SK-N-SH (cell line): ENCODE measurements around the gene AZU1.

ENCODE experiments used
- CTCF ChIP-seq: fragments of 200-600 bp; sonication (generic); IDR thresholded peaks from 2 replicates; pipeline ENCODE4 v1.6.1; 2017; ENCODE audit warnings: antibody characterized with exemption, mild to moderate bottlenecking, moderate library complexity
- EP300 ChIP-seq, 2 experiments: IDR thresholded peaks; 2 replicates each; pipeline versions ENCODE4 v1.4.0 to v1.6.1; 2012; ENCODE audit warnings: borderline replicate concordance in 1 of 2, low read depth in 1 of 2, low read length in 1 of 2
- EZH2phosphoT487 ChIP-seq: fragments of 200-600 bp; sonication (generic); IDR thresholded peaks from 2 replicates; pipeline ENCODE4 v1.6.1; 2017; ENCODE audit warnings: low read depth, mixed run types, mild to moderate bottlenecking, antibody characterized with exemption, moderate library complexity, borderline replicate concordance
- FOXJ3 ChIP-seq: sonication (generic); formaldehyde crosslinking; IDR thresholded peaks from 2 replicates; pipeline ENCODE4 v1.5.1; 2020; ENCODE audit warnings: mild to moderate bottlenecking, missing genetic modification reagents
- JUND ChIP-seq: IDR thresholded peaks from 2 replicates; pipeline ENCODE4 v1.4.0; 2012
- MEF2A ChIP-seq: IDR thresholded peaks from 2 replicates; pipeline ENCODE4 v1.4.0; 2012; ENCODE audit warnings: low read depth, borderline replicate concordance
- MXI1 ChIP-seq: IDR thresholded peaks from 2 replicates; pipeline ENCODE4 v1.6.1; 2012; ENCODE audit warnings: mild to moderate bottlenecking, low read depth, low read length, improper control_type of control experiment
- REST ChIP-seq: IDR thresholded peaks from 2 replicates; pipeline ENCODE4 v1.6.1; 2012; ENCODE audit warnings: mild to moderate bottlenecking, low read depth, low read length, moderate library complexity
- RFX5 ChIP-seq: IDR thresholded peaks from 2 replicates; pipeline ENCODE4 v1.6.1; 2012; ENCODE audit warnings: mild to moderate bottlenecking, improper control_type of control experiment, low read length
- RXRA ChIP-seq: IDR thresholded peaks from 2 replicates; pipeline ENCODE4 v1.4.0; 2012; ENCODE audit warnings: low read depth, mild to moderate bottlenecking, borderline replicate concordance
- TAF1 ChIP-seq: IDR thresholded peaks from 2 replicates; pipeline ENCODE4 v1.6.1; 2012; ENCODE audit warnings: low read depth, mild to moderate bottlenecking, low read length, moderate library complexity, borderline replicate concordance
- TCF12 ChIP-seq: IDR thresholded peaks from 2 replicates; pipeline ENCODE4 v1.4.0; 2012
- YY1 ChIP-seq: IDR thresholded peaks from 2 replicates; pipeline ENCODE4 v1.4.0; 2012; ENCODE audit warnings: low read depth, mild to moderate bottlenecking
- ZBTB33 ChIP-seq: IDR thresholded peaks from 2 replicates; pipeline ENCODE4 v1.4.0; 2012; ENCODE audit warnings: low read depth, borderline replicate concordance

- no peak for TF ChIP-seq MEF2A
- no peak for TF ChIP-seq EP300 (IDR thresholded peaks at IDR 0.05; ENCODE audit: borderline replicate concordance in 1 of 2, low read depth in 1 of 2, low read length in 1 of 2)
- TF ChIP-seq CTCF = no peak
- TF ChIP-seq RXRA = no peak
- TF ChIP-seq TCF12 = no peak
- no peak for TF ChIP-seq YY1
- no peak for TF ChIP-seq MXI1
- no peak for TF ChIP-seq TAF1
- no peak for TF ChIP-seq JUND
- no peak for TF ChIP-seq EZH2phosphoT487
- no peak for TF ChIP-seq ZBTB33
- no peak for TF ChIP-seq RFX5
- no peak for TF ChIP-seq REST
- no peak for TF ChIP-seq FOXJ3 (CRISPR knock-in tag)
Observed at GRCh38 chr19:825897-826644, 1.6 kb upstream of the AZU1 start.
